Suppressor macrophage treated with lipopolysaccharide for 4 hours (primary cell): ENCODE data around the gene CD300LB.
"Not testable (repeated sequence)": the region's sequence is repeated elsewhere in the genome, so short reads cannot be mapped to it uniquely, and the experiment has no call there.

Experiments
- DNase-seq: peaks from one replicate; pipeline ENCODE4 v3.0.0-alpha.2; 2020

CD300LB gene

GRCh38 chr17:74524653-74525464 lies 6.4 kb downstream of the CD300LB start:
- DNase-seq: peak; percentile 70

- no peak for DNase-seq
Measured at GRCh38 chr17:74523308-74523707, 8.0 kb downstream of the CD300LB start.

- DNase-seq: no peak
Measured at GRCh38 chr17:74522381-74523105, 8.7 kb downstream of the CD300LB start.

- peak; percentile 85 for DNase-seq
Measured at GRCh38 chr17:74521701-74522201, 9.5 kb downstream of the CD300LB start.

- DNase-seq: peak; percentile 96
Measured at GRCh38 chr17:74520790-74521480, 10.3 kb downstream of the CD300LB start.

GRCh38 chr17:74520016-74520434 lies 11.2 kb downstream of the CD300LB start:
- peak; percentile 53 for DNase-seq

GRCh38 chr17:74518413-74518981 lies 12.8 kb downstream of the CD300LB start:
- not testable (repeated sequence) for DNase-seq

- DNase-seq: peak; percentile 29
Measured at GRCh38 chr17:74516561-74517328, 14.5 kb downstream of the CD300LB start.

GRCh38 chr17:74515941-74516340 lies 15.3 kb downstream of the CD300LB start:
- DNase-seq: no peak

GRCh38 chr17:74514632-74515334 lies 16.5 kb downstream of the CD300LB start:
- DNase-seq: peak; percentile 39

GRCh38 chr17:74513987-74514631 lies 17.2 kb downstream of the CD300LB start:
- DNase-seq: peak; percentile 56

GRCh38 chr17:74512624-74513091 lies 18.6 kb downstream of the CD300LB start:
- DNase-seq: peak; percentile 97

- DNase-seq: peak; percentile 38
Measured at GRCh38 chr17:74512036-74512435, 19.2 kb downstream of the CD300LB start.

GRCh38 chr17:74508156-74508555 lies 23.1 kb downstream of the CD300LB start:
- peak; percentile 26 for DNase-seq

GRCh38 chr17:74503949-74504348 lies 27.3 kb downstream of the CD300LB start:
- not testable (repeated sequence) for DNase-seq

GRCh38 chr17:74502861-74503260 lies 28.4 kb downstream of the CD300LB start:
- DNase-seq: peak; percentile 72

GRCh38 chr17:74499992-74500391 lies 31.3 kb downstream of the CD300LB start:
- no peak for DNase-seq

GRCh38 chr17:74497471-74497870 lies 33.8 kb downstream of the CD300LB start:
- peak; percentile 33 for DNase-seq

- DNase-seq: peak; percentile 82
Measured at GRCh38 chr17:74493331-74493833, 37.9 kb downstream of the CD300LB start.

- peak; percentile 85 for DNase-seq
Measured at GRCh38 chr17:74491626-74492025, 39.6 kb downstream of the CD300LB start.
